ENCODE measurements around the gene DGKI.
"Not testable (repeated sequence)": the region's sequence is repeated elsewhere in the genome, so short reads cannot be mapped to it uniquely, and the experiment has no call there.

DGKI gene

GRCh38 chr7:137728426-137728825 is 118.3 kb downstream of the DGKI start:
- DNase-seq: no peak

- no peak for DNase-seq
Measured at GRCh38 chr7:137727413-137727812, 119.4 kb downstream of the DGKI start.

- DNase-seq: no peak
Measured at GRCh38 chr7:137718355-137718754, 128.4 kb downstream of the DGKI start.

GRCh38 chr7:137717811-137718271 is 128.9 kb downstream of the DGKI start:
- no peak for DNase-seq

- no peak for DNase-seq
Measured at GRCh38 chr7:137717045-137717444, 129.7 kb downstream of the DGKI start.

GRCh38 chr7:137716061-137716460 is 130.7 kb downstream of the DGKI start:
- no peak for DNase-seq

GRCh38 chr7:137715533-137715932 is 131.2 kb downstream of the DGKI start:
- no peak for DNase-seq

GRCh38 chr7:137715121-137715520 is 131.7 kb downstream of the DGKI start:
- no peak for DNase-seq

- DNase-seq: not testable (repeated sequence)
Measured at GRCh38 chr7:137706330-137706729, 140.4 kb downstream of the DGKI start.

GRCh38 chr7:137704723-137705122 is 142.1 kb downstream of the DGKI start:
- DNase-seq: no peak

GRCh38 chr7:137703291-137704010 is 143.3 kb downstream of the DGKI start:
- DNase-seq: no peak

- no peak for DNase-seq
Measured at GRCh38 chr7:137696988-137697387, 149.8 kb downstream of the DGKI start.

GRCh38 chr7:137696376-137696775 is 150.4 kb downstream of the DGKI start:
- DNase-seq: no peak

GRCh38 chr7:137695942-137696341 is 150.8 kb downstream of the DGKI start:
- peak; percentile 2 for DNase-seq

GRCh38 chr7:137695494-137695893 is 151.3 kb downstream of the DGKI start:
- DNase-seq: no peak

GRCh38 chr7:137694405-137694804 is 152.4 kb downstream of the DGKI start:
- DNase-seq: no peak

GRCh38 chr7:137692399-137692798 is 154.4 kb downstream of the DGKI start:
- no peak for DNase-seq

- no peak for DNase-seq
Measured at GRCh38 chr7:137691566-137691965, 155.2 kb downstream of the DGKI start.

- DNase-seq: no peak
Measured at GRCh38 chr7:137690635-137691034, 156.1 kb downstream of the DGKI start.

- no peak for DNase-seq
Measured at GRCh38 chr7:137689761-137690160, 157.0 kb downstream of the DGKI start.

- DNase-seq: no peak
Measured at GRCh38 chr7:137687556-137688265, 159.1 kb downstream of the DGKI start.

- DNase-seq: no peak
Measured at GRCh38 chr7:137685433-137686164, 161.2 kb downstream of the DGKI start.

- DNase-seq: no peak
Measured at GRCh38 chr7:137684776-137685175, 162.0 kb downstream of the DGKI start.

GRCh38 chr7:137684316-137684715 is 162.5 kb downstream of the DGKI start:
- no peak for DNase-seq
